Activated CD4-positive, alpha-beta T cell treated with anti-CD3 and anti-CD28 coated beads for 48 hours (primary cell): ENCODE measurements around the gene SDHAF4.
A peak's percentile ranks its signal among the peaks of the same experiment; 100 is the strongest.
"Not testable (repeated sequence)": the region's sequence is repeated elsewhere in the genome, so short reads cannot be mapped to it uniquely, and the experiment has no call there.

ENCODE experiments used
- DNase-seq: peaks from one replicate; pipeline ENCODE4 v3.0.0-alpha.2; 2020

Gene SDHAF4

DNA sequence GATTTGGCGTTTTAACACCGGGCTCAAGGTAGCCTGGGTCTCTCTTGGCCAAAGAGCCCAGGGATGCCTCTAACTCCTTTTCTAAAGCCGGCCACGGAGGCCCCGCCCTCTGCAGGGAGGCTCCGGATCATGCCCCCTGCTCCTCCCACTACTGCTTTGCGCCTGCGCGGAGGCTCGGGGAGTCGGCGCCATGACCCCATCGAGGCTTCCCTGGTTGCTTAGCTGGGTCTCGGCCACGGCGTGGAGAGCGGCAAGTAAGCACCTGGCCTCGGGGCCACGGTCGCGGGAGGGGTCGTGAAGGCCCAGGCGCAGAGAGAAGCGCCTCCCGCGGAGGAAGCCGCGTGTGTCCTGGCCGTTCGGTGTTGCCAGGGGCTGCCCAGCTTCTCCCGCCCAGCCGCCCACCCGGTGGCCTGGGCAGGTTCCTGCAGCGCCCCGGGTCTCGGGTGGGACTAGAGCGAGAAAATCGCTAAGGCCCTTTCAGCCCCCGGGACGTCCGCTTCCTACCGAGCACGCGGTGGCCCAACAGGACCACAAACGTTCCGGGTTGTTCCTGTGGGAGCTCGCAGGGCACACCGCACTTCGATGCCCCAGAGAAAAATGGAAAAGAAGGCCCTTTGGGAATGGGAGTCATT is at the start of gene SDHAF4:
Gene SDHAF4 (plus strand): TSS at position 180 of the 632 bp plus-strand sequence. CDS start 11 bp downstream, at position 191.
- peak; percentile 96 for DNase-seq

DNA sequence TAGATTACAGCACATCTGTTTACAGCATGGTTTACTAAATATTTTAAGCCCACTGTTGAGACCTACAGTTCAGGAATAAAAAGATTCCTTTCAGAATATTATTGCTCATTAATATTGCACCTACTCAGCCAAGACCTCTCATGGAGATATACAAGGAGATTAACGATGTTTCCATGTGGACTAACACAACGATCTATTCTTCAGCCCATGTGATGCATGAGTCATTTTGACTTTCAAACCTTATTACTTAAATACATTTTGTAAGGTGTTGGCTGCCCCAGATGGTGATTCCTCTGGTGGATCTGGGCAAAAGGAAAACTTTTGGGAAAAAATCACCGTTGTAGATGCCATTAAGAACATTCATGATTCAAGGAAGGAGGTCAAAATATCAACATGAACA is 48.0 kb upstream of the SDHAF4 start:
- DNase-seq = no peak

DNA sequence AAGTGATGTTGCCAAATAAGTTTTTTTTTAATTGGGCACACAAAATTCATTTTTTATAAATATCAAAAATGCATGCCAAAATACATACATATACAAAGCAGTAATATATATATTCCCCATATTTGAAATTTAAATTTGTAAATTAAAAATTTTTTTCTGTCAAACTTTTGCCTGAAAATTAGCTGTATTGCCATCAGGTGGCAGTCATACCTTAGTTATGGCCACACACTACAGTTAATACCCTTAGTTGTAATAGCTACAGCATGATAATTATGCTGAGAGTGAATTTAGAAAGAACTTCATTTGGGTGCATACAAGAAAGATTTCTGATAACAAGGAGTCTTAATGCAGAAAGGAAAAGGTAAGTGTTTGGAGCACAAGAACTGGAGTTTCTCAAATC is 46.2 kb upstream of the SDHAF4 start:
- no peak for DNase-seq

DNA sequence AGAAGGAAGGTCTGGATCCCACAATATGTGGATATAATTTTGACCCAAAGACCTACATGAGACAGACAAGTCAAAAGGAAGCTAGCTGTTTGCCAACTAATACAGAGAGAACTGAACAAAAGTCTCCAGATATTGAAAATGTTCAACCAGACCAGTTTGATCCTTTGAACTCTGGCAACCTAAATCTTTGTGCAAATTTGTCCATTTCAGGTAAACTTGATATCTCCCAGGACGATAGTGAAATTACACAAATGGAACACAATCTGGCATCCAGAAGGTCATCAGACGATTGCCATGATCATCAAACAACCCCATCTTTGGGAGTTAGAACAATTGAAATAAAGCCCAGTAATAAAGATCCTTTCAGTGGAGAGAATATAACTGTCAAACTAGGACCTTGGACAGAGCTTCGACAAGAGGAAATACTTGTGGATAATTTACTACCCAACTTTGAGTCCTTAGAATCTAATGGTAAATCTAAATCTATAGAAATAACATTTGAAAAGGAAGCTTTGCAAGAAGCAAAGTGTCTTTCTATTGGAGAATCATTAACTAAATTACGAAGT is 41.9 kb upstream of the SDHAF4 start:
- DNase-seq = no peak

DNA sequence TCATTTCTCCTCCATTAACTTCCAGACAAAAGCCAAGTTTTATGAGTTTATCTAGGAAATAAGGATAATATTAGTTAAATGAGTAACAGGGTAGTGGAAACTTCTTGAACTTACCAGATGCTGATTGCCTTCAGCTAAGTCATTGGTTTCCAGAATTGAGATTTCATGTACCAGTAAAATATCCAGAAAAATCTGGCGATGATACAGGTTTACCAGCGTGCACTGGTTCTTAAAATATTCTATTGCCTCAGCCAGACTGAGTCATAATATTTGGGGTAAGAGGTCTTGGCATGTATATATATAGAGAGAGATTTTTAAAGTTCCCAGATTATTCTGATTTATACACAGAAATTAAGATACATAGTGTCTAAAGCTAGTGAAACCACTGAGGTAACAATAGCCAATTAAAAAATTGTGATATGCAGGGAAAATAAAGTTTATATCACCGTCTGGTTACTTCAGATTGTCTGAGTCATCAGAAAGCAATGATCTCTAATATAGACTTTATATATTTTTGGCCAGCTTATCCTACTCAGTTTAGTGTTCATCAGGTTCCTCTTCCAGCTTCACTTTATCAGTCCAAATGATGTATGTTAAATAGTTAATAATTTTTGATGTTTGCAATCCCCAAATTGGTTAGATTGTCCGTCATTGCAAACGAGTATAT is 39.5 kb upstream of the SDHAF4 start:
- DNase-seq = no peak

DNA sequence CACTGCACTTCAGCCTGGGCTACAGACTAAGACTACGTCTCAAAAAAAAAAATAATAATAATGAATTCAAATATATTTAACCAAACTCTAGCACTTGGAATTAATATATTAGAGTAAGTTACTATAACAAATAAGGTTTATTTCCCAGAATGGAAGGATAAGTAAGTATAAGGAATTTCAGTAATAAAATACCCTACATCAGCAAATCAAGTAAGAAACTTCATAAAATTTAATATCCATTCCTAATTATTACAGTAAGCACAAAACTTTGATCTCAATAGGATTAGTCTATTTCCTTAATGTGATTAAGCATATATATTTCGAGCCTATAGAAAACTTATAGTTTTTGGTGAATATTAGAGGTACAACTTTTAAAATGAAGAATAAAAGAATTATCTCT is 36.7 kb upstream of the SDHAF4 start:
- no peak for DNase-seq

DNA sequence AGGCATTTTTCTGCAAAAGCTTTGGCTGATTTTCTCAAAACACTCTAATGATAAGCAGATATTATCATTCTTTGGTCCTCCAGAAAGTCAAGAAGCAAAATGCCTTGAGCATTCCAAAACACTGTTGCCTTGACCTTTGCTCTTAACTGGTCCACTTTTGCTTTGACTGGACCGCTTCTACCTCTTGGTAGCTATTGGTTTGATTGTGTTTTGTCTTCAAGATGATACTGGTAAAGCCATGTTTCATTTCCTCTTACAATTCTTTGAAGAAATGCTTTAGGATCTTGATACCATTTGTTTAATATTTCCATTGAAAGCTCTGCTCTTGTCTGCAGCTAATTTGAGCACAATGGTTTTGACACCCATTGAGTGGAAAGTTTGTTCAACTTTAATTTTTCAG is 35.6 kb upstream of the SDHAF4 start:
- no peak for DNase-seq

DNA sequence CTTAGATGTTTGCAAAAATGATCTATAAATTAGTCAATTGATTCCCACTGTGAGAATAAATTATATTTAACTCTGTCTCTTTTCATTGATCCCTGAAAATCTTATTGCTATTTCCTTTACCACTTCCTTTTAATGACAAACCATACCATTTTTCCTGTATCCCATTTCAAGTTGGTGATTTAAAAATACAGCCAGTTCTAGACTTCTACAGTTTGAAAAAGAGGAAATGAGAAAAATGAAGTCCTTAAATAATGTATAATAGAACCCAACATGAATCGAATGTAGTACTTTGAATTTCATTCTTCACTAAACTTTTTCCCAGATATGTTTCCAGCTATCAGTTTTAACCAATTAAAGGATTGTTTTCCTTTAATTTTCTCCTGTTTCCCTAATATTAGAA is 29.5 kb upstream of the SDHAF4 start:
- DNase-seq = no peak

DNA sequence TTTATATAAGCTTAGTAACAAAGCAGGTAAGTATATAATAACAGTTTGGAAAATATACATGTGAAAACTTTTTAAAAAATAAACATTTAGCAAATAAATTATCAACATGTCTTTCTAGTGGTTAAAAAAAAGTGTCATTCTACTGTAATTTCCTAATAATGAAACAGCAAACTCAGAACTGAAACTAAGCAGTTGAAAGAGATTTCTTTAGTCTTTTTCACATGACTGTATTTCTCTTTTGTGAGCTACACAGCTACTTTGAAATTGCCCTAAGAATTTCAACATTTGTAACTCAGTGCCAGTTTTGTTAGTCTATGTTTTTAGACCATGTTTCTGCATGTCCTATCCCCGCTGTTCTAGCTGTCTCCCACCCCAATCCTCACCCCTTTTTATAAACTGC is 28.4 kb upstream of the SDHAF4 start:
- DNase-seq = no peak

DNA sequence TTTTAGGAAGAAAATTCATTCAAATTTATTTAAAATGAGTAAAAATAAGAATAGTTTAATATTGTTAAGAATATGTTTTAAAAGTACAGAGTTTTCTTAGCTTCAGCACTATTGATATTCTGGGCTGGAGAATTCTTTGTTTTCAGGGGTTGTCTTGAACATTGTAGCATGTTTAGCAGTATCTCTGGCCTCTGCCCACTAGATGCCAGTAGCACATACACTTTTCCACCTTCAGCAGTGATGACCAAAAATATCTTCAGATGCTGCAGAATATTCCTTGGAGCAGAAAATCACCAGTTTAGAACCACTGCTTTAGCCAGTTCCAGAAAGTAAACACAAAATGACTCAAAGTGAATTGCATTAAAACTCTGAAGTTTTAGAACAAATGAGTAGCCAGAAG is 19.4 kb upstream of the SDHAF4 start:
- DNase-seq = no peak

DNA sequence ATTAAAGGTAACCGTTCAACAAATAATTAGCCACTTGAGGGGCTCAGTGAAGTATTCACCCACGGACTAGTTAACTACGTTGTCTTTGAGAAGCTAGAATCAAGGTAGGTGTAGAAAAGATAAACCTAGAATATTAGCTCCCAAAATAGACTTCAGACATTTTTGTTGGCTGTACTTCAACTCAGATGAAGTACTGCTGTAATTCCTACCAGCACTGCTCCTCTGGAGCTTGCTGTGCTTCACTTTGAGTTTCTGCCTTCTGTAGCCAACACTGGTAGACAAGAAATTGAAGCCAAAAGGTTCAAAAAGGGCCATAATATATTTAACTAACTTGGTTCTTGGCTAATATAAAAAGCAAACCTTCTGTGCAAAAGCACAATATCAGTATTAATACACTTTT is 18.8 kb upstream of the SDHAF4 start:
- no peak for DNase-seq

DNA sequence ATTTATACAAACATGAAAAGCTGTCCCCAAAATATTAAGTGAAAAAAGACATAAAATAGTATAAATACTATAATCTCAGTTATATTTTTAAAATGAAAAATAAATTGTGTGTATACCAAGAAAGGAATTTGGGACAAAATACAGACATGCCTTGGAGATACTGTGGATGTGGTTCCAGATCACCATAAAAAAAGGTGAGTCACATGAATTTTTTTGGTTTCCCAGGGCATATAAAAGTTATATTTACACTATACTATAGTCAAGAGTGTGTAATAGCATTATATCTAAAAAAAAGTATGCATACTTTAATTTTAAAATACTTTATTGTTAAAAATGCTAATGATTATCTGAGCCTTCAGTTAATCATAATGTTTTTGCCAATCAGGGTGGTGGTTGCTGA is 17.4 kb upstream of the SDHAF4 start:
- no peak for DNase-seq

DNA sequence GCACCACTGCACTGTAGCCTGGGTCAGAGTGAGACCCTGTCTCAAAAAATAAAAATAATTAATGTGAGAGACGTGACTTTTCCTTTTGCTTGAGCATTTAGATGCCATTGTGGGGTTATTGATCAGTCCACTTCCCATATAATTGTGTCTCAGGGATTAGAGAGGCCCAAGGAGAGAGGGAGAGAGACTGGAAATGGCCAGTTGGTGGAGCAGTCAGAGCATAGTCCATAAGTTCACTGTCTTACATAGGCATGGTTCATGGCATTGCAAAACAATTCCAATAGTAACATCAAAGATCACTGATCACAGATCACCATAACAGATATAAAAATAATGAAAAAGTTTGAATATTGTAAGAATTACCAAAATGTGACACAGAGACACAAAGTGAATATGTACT is 15.2 kb upstream of the SDHAF4 start:
- no peak for DNase-seq

DNA sequence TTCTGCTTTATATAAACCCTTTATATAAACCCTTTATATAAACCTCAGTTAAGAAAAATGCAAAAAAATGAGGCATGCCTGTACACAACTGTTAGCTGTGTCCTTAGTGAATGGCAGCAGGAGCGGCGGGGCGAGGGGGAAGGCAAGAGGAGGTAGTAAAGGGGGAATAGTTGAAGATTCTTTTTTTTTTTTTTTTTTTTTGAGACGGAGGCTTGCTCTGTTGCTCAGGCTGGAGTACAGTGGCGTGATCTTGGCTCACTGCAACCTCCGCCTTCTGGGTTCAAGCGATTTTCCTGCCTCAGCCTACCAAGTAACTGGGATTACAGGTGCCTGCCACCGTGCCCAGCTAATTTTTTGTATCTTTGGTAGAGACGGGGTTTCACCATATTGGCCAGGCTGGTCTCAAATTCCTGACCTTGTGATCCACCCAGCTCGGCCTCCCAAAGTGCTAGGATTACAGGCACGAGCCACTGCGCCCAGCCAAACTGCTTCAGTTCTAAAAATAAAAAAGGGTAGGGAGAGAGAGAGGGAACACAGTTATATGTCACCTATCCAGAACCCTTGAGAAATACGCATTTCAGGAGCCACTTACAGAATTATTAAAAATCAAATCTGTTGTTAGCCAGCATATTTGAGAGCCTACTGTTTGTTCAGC is 14.3 kb upstream of the SDHAF4 start:
- DNase-seq = not testable (repeated sequence)

DNA sequence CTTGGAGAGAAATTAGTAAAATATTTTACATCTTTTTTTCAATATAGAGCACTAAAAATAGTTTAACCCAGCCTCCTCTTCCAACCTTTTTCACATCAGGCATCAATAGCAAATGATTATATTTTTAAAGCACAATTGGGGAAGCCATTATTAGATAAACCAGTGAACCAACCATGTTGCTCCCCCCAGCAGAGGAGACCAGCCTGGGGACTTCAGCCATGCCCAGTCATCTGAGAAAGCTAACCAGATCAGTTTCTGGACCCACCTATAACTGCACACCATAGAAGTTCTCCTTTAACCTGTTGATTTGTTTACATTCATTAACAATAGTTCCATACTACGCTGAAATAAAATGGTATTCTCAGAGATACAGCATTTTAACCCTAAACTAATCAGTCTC is 13.8 kb upstream of the SDHAF4 start:
- DNase-seq = no peak

DNA sequence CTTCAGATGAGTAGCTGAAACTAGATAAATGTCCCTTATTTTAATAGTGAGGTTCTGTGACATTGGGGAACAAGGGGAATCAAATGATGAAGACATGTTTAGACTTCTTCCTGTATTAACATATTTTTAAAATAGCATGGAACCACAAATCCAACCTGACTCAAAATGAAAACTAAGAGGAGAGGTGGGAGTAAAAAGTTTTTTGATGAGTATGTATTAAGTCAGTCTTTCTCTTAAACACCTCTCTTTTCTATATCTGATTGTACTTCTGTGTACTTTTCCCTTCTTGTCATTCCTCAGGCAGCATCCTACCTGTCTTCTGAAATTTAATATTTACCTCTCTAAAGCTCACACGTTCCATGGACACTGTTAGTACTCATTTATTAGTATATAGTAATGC is 8.7 kb upstream of the SDHAF4 start:
- DNase-seq = no peak

DNA sequence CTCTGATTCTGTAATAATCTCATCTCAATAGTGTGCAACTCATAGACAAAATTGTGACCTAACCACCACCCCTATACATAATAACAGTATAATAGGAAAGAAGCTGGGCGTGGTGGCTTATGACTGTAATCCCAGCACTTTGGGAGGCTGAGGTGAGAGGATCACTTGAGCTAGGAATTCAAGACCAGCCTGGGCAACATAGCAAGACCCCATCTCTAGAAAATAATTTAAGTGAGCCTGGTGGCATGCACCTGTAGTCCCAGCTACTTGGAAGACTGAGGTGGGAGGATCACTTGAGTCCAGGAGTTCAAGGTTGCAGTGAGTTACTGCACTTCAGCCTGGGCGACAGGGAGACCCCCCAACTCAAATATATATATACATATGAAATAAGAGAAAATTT is 4.3 kb upstream of the SDHAF4 start:
- DNase-seq = not testable (repeated sequence)

DNA sequence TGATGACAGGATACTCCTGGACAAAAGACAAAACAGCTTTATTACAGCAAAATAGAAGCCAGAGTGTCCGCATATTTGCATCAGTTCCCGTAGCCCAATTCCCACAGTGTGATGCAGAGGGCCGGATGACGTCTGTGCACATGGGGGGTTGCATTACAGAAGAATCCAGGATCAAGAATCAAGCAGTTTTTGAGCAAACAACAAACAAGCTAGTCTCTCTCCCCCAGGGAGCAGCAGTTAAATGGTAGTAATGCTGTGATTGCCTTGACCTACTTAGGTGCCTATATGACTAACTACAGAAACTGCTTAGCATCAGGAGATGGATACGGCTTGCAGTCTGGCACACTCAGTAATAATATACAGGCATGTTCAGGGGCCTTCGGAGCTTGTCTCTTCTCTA is 3.2 kb upstream of the SDHAF4 start:
- DNase-seq = no peak

DNA sequence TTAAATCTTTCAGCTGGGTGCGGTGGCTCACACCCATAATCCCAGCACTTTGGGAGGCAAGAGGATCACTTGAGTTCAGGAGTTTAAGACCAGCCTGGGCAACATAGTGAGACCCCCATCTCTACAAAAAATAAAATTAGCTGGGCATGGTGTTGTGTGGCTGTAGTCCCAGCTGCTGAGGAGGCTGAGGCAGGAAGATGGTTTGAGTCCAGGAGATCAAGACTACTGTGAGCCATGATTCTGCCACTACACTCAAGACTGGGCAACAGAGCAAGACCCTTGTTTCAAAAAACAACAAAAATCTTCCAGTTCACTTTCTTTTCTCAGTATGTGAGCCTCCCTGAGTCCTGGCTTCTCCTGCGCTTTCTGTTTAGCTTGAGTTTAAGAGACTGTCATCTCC is 7.9 kb downstream of the SDHAF4 start:
- DNase-seq = no peak

DNA sequence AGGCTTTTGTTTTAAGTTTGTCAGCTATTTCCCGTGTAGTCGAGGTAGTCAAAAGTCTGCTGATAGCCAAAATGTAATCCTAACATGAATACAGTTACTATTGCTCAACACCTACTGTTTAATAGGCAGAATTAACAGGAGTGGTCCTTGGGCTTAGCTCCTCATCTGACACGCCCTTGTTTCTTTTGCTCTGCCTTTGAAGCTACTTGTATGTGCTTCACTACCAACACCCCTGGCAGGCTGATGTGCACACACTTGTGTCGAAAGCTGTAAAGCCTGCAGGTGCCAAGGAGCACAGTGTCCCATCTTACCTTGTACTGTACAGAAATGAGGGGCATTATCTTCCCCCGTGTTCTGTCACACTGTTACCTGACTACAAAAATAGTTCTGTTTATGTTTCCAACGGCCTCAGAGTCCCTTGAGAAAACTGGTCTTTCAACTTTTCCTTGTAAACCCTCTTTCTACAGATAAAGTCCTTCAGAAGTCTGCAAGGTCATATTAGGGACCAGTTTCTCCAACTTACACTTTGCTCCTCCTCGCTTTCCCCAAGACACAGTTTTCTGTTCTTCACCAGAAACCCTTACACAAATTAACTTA is 9.3 kb downstream of the SDHAF4 start:
- DNase-seq = no peak

DNA sequence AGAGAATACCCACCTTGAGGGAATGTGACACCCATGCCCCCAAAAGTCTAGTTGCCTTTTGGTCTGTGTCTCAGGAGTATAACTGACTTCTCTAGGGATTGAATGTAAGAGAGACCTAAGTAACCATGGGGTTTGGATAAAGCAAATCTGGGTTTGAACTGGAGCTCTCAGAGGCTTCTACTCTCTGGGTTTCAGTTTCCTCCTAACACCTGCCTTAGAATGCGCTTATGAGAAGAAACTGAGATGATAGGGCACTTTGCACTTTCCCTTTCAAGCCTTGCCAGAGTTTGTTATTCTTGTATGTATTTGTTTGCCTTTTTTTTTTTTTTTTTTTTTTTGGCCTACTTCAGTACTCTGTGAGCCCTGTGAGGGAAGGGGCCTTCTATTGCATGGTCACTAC is 19.4 kb downstream of the SDHAF4 start:
- DNase-seq = no peak

DNA sequence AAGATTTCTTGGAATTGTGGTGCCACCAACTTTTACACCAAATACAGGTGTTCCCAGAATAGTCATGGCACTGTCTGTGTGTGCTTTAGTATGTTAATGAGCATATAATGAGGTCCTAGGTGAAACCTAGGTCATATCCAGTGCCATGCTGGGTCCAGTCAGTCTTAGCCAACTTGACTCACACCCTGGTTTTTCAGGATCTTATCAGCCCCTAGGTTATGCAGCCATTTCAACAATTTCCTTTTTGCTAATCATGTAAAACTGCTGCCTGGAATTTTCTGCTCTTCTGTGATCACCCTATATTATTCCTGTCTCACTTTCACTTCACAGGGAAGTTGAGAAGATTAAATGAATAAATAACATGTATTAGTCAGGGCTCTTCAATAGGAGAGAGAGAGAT is 23.7 kb downstream of the SDHAF4 start:
- DNase-seq = no peak

DNA sequence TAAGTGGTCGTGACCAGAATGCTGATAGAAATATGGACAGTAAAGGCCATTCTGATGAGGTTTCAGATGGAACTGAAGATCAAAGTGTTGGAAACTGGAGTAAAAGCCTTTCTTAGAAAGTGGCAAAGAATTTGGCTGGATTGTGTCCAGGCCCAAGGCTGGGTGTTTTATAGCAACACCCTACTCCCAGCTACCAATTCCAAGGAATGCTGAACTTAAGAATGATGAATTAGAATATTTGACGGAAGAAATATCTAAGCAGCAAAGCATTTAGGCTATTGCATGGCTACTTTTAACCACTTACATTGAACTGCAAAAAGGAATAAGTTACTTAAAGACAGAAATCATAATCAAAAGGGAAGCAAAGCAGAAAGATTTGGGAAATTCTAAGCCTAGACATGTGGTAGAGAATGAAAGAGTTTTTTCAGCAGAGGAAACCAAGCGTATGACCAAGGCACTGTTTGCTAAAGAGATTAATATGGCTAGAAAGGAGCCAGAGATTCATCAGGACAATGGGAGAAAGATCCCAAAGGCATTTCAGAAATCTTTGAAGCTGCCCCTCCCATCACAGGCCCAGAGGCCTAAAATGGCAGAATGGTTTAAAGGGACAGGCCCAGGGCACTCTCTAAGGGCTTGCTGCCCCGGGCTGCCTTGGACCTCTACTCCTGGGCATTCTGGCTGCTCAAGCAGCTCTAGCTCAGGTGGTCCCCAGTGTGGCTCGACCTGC is 25.8 kb downstream of the SDHAF4 start:
- no peak for DNase-seq
